Endodermal cell (in vitro differentiated cells): ENCODE results near the gene USP8. TPM values are rescaled to one million over a fixed set of nuclear protein-coding genes. Genes with fewer than 3 reads are reported as not detected.

Experiments used
- DNase-seq: peaks from one replicate; pipeline ENCODE4 v3.0.0-alpha.2; 2017
- H3K27ac ChIP-seq: 2 replicates; pipeline ENCODE4 v1.5.1; 2013; ENCODE audit warnings: mild to moderate bottlenecking, low read depth, low read length, moderate library complexity
- H3K27me3 ChIP-seq: 2 replicates; pipeline ENCODE4 v1.6.1; 2013; ENCODE audit warnings: mild to moderate bottlenecking, low read length, moderate library complexity; ENCODE audit not compliant: insufficient read depth, control insufficient read depth, poor library complexity, severe bottlenecking
- H3K36me3 ChIP-seq: 2 replicates; pipeline ENCODE4 v1.7.0; 2013; ENCODE audit warnings: mild to moderate bottlenecking, low read length, moderate library complexity; ENCODE audit not compliant: control insufficient read depth, insufficient read depth
- H3K4me1 ChIP-seq: one replicate; pipeline ENCODE4 v1.7.0; 2013; ENCODE audit warnings: low read length; ENCODE audit not compliant: control insufficient read depth, insufficient read depth
- H3K4me3 ChIP-seq: 2 replicates; pipeline ENCODE4 v1.5.1; 2013; ENCODE audit warnings: mild to moderate bottlenecking, low read length, moderate library complexity
- H3K9ac ChIP-seq: 2 replicates; pipeline ENCODE4 v1.6.1; 2013; ENCODE audit warnings: mild to moderate bottlenecking, low read length, moderate library complexity; ENCODE audit not compliant: poor library complexity, severe bottlenecking; ENCODE audit errors: extremely low read depth
- H3K9me3 ChIP-seq: 2 replicates; pipeline ENCODE4 v1.6.1; 2013; ENCODE audit warnings: mild to moderate bottlenecking, low read length, moderate library complexity; ENCODE audit not compliant: control insufficient read depth
- H3K27ac Mint-ChIP-seq: 2 replicates; pipeline ENCODE4 v1.8.0; 2020; ENCODE audit warnings: mixed read lengths
- H3K27me3 Mint-ChIP-seq: 2 replicates; pipeline ENCODE4 v1.8.0; 2021; ENCODE audit warnings: mild to moderate bottlenecking, mixed read lengths; ENCODE audit not compliant: insufficient read depth
- H3K36me3 Mint-ChIP-seq: 2 replicates; pipeline ENCODE4 v1.8.0; 2020; ENCODE audit warnings: low read depth, mixed read lengths
- H3K4me1 Mint-ChIP-seq: 2 replicates; pipeline ENCODE4 v1.8.0; 2020; ENCODE audit warnings: mixed read lengths
- H3K4me3 Mint-ChIP-seq: 2 replicates; pipeline ENCODE4 v1.8.0; 2020; ENCODE audit warnings: mild to moderate bottlenecking, moderate library complexity, mixed read lengths
- H3K9me3 Mint-ChIP-seq: 2 replicates; pipeline ENCODE4 v1.8.0; 2020; ENCODE audit warnings: mild to moderate bottlenecking, mixed read lengths
- WGBS, 2 experiments: methylation state at CpG; one replicate each; pipeline versions ENCODE4 v1.1.5 to v1.1.7; 2013; ENCODE audit warnings: missing lambda C conversion rate in 2 of 2, mixed read lengths in 1 of 2; ENCODE audit not compliant: insufficient coverage in 1 of 2, insufficient read length in 1 of 2; 5-methylcytosine and 5-hydroxymethylcytosine counted together
- total RNA-seq, 2 donors: library from RNA; stranded (reverse); fragmentation: NEBNext Ultra II Directional in 1 of 2; extraction: Animal tissue kit (Norgen Biotek cat#: 25700) in 1 of 2; gene quantifications; 2 replicates in 1 of 2; 3 replicates in 1 of 2; pipeline ENCODE4 v1.2.1, GENCODE V29; 2021
- TF ChIP-seq, protein P1 (sequence below): fragments of 200-600 bp; sonication (generic); conservative IDR thresholded peaks from 2 replicates; pipeline ENCODE4 v1.5.0; 2021; ENCODE audit warnings: antibody characterized with exemption, mild to moderate bottlenecking

Gene USP8
- total RNA-seq, 2 donors from 2014 or later: 71.1 to 74.3 TPM

GRCh38 chr15:50552238-50552637 lies 128.0 kb downstream of the USP8 start:
- no peaks in the 10 kb centered on the region for H3K9me3 ChIP-seq
- H3K27me3 Mint-ChIP-seq: no peaks in the 10 kb centered on the region
- no peaks in the 10 kb centered on the region for H3K4me1 Mint-ChIP-seq
- H3K27ac ChIP-seq: no peak overlapping the region
- H3K9ac ChIP-seq: no peak overlapping the region
- TF ChIP-seq, protein P1, sequence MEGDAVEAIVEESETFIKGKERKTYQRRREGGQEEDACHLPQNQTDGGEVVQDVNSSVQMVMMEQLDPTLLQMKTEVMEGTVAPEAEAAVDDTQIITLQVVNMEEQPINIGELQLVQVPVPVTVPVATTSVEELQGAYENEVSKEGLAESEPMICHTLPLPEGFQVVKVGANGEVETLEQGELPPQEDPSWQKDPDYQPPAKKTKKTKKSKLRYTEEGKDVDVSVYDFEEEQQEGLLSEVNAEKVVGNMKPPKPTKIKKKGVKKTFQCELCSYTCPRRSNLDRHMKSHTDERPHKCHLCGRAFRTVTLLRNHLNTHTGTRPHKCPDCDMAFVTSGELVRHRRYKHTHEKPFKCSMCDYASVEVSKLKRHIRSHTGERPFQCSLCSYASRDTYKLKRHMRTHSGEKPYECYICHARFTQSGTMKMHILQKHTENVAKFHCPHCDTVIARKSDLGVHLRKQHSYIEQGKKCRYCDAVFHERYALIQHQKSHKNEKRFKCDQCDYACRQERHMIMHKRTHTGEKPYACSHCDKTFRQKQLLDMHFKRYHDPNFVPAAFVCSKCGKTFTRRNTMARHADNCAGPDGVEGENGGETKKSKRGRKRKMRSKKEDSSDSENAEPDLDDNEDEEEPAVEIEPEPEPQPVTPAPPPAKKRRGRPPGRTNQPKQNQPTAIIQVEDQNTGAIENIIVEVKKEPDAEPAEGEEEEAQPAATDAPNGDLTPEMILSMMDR: no peak
- no peaks in the 10 kb centered on the region for H3K9me3 Mint-ChIP-seq
- 84 to 90% methylated on average over 2 to 4 of the region's 4 CpGs for WGBS, 2 experiments
- no peaks in the 10 kb centered on the region for H3K4me1 ChIP-seq
- no peak overlapping the region for H3K4me3 ChIP-seq
- peaks cover 9% of the 10 kb centered on the region for H3K36me3 Mint-ChIP-seq
- H3K4me3 Mint-ChIP-seq: no peak overlapping the region
- no peak overlapping the region for H3K27ac Mint-ChIP-seq
- H3K36me3 ChIP-seq: no peaks in the 10 kb centered on the region
- DNase-seq: no peak
- no peaks in the 10 kb centered on the region for H3K27me3 ChIP-seq

GRCh38 chr15:50556642-50557371 lies 132.6 kb downstream of the USP8 start:
- H3K4me1 ChIP-seq: no peaks in the 10 kb centered on the region
- DNase-seq: no peak
- H3K9me3 ChIP-seq: no peaks in the 10 kb centered on the region
- Mint-ChIP-seq H3K4me1 (no peaks in the 10 kb centered on the region), H3K27ac (no peak overlapping the region), H3K36me3 (peaks cover 22% of the 10 kb centered on the region), H3K9me3 (no peaks in the 10 kb centered on the region), H3K27me3 (no peaks in the 10 kb centered on the region), H3K4me3 (no peak overlapping the region)
- no peak overlapping the region for H3K4me3 ChIP-seq
- peaks cover 34% of the 10 kb centered on the region for H3K36me3 ChIP-seq
- H3K27ac ChIP-seq: no peak overlapping the region
- H3K9ac ChIP-seq: no peak overlapping the region
- TF ChIP-seq, protein P1: no peak
- WGBS, 2 experiments: 92 to 94% methylated on average over 2 of the region's 2 CpGs
- no peaks in the 10 kb centered on the region for H3K27me3 ChIP-seq

DNA sequence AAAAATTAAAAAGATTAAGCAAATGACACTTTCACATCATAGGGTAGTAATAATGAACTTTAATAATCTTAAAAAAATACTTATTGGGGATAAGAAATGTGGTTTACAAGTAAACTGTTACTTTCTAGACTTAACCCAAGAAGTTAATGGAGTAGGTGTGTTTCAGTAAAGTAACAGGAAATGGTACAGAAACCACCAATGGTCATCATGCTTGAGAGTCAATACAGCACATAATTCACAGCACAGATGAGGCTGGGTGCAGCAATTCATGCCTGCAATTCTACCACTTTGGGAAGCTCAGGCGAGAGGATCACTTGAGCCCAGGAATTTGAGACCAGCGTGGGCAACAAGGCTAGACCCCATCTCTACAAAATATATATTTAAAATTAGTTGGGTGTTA lies 133.8 kb downstream of the USP8 start:
- no peak overlapping the region for H3K4me3 ChIP-seq
- DNase-seq: no peak
- H3K9ac ChIP-seq: no peak overlapping the region
- no peaks in the 10 kb centered on the region for H3K9me3 Mint-ChIP-seq
- H3K36me3 Mint-ChIP-seq: peaks cover 30% of the 10 kb centered on the region
- peaks cover 44% of the 10 kb centered on the region for H3K36me3 ChIP-seq
- no peak overlapping the region for H3K4me3 Mint-ChIP-seq
- no peaks in the 10 kb centered on the region for H3K4me1 Mint-ChIP-seq
- TF ChIP-seq, protein P1: no peak
- no peaks in the 10 kb centered on the region for H3K27me3 Mint-ChIP-seq
- H3K4me1 ChIP-seq: no peaks in the 10 kb centered on the region
- 100% methylated on average over 2 of the region's 2 CpGs; no CpG with 5 or more reads in 1 of the 2 experiments for WGBS, 2 experiments
- no peaks in the 10 kb centered on the region for H3K27me3 ChIP-seq
- no peak overlapping the region for H3K27ac Mint-ChIP-seq
- no peak overlapping the region for H3K27ac ChIP-seq
- H3K9me3 ChIP-seq: no peaks in the 10 kb centered on the region
